ENCODE measurements around the gene ZFP57.

- TF ChIP-seq CTCF (IDR thresholded peaks at IDR 0.05) (no peak), EP300 (IDR thresholded peaks at IDR 0.05) (no peak), POLR2A (IDR thresholded peaks at IDR 0.05; ENCODE audit: low read depth) (no peak)
These were observed 28.2 kb upstream of the ZFP57 start for GRCh38 chr6:29709188-29709587.

Measured in esophagus muscularis mucosa (tissue), 4 donors.